HEK293T (cell line): Measurements from ENCODE around the gene HTT.

Source experiments
- BHLHE40 ChIP-seq: fragments of 450-650 bp; IDR thresholded peaks from 2 replicates; pipeline ENCODE4 v1.6.1; 2016; ENCODE audit warnings: mild to moderate bottlenecking, moderate library complexity, borderline replicate concordance
- CTBP1 ChIP-seq: fragments of 450-650 bp; IDR thresholded peaks from 2 replicates; pipeline ENCODE4 v1.6.1; 2016; ENCODE audit warnings: borderline replicate concordance
- ELF4 ChIP-seq: fragments of 450-650 bp; IDR thresholded peaks from 2 replicates; pipeline ENCODE4 v1.6.1; 2017; ENCODE audit warnings: antibody characterized with exemption
- FOXK2 ChIP-seq: fragments of 450-650 bp; IDR thresholded peaks from 2 replicates; pipeline ENCODE4 v1.6.1; 2016; ENCODE audit warnings: mild to moderate bottlenecking
- FOXM1 ChIP-seq: fragments of 450-650 bp; IDR thresholded peaks from 2 replicates; pipeline ENCODE4 v1.6.1; 2017; ENCODE audit warnings: mild to moderate bottlenecking, borderline replicate concordance
- NFRKB ChIP-seq: fragments of 450-650 bp; IDR thresholded peaks from 2 replicates; pipeline ENCODE4 v1.6.1; 2016; ENCODE audit warnings: mild to moderate bottlenecking, moderate library complexity
- SP1 ChIP-seq: fragments of 450-650 bp; IDR thresholded peaks from 2 replicates; pipeline ENCODE4 v1.6.1; 2017
- ZNF384 ChIP-seq: fragments of 450-650 bp; IDR thresholded peaks from 2 replicates; pipeline ENCODE4 v1.6.1; 2016

- TF ChIP-seq ZNF384 (no peak), FOXK2 (no peak), SP1 (no peak), NFRKB (no peak), BHLHE40 (no peak), ELF4 (no peak), CTBP1 (no peak), FOXM1 (no peak)
Measured at GRCh38 chr4:3123181-3123671, 48.7 kb downstream of the HTT start.
